ENCODE results near the gene TSHZ1.

The TSHZ1 gene

DNA sequence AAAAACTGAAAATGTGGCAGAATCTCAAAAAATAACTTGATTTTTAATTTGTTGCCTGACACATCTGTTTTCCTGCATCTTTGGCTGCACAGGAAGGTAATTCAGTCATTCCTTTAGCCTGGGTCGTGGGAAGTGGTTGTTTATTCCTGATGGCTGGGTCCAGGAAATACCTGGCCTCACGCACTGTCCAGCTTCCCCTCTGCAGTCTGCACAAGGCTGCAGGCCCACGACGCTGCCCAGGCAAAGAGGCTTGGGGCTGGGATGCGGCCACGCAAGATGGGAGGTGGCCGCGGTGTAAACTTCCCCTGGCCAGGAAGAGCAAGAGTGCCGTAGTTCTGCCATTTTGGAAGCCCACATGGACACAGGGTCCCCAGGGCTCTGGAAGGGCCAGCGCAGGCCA, 28.2 kb downstream of the TSHZ1 start:
- DNase-seq (ENCODE audit: extremely low spot score) = no peak
- CTCF ChIA-PET = no interaction called here

DNA sequence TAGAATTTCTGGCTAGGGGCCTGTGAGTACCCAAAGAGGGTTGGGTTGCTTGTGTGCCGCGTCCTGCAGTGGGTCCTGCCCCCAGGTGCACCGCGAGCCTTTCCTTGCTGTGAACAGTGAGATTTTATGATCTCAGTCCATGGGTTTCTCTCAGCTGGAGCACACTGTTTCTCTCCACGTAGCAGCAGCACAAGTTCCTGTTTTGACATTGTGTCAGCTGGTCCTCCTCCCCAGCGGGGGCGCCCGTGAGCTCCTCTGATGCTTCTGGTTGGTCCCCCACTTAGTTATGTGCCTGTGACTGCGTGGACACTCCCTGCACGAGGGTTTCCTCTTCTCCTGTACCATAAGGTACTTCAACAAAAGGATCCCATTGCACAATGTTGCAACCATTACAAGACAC, 29.8 kb downstream of the TSHZ1 start:
- POLR2A ChIA-PET = no interaction called here
- CTCF ChIA-PET = no interaction called here
- TF ChIP-seq, protein P1, sequence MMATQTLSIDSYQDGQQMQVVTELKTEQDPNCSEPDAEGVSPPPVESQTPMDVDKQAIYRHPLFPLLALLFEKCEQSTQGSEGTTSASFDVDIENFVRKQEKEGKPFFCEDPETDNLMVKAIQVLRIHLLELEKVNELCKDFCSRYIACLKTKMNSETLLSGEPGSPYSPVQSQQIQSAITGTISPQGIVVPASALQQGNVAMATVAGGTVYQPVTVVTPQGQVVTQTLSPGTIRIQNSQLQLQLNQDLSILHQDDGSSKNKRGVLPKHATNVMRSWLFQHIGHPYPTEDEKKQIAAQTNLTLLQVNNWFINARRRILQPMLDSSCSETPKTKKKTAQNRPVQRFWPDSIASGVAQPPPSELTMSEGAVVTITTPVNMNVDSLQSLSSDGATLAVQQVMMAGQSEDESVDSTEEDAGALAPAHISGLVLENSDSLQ (IDR thresholded peaks at IDR 0.05) = no peak
- no peak for TF ChIP-seq FOXM1 (IDR thresholded peaks at IDR 0.05; ENCODE audit: borderline replicate concordance)
- no peak for TF ChIP-seq LEF1 (IDR thresholded peaks at IDR 0.05; ENCODE audit: borderline replicate concordance)
- no peak for TF ChIP-seq FOXA1 (IDR thresholded peaks at IDR 0.05)
- no peak for TF ChIP-seq TARDBP (IDR thresholded peaks at IDR 0.05)
- TF ChIP-seq FOXK2 (IDR thresholded peaks at IDR 0.05) = no peak
- DNase-seq (ENCODE audit: extremely low spot score) = no peak

More for the DNA sequence above, 28.2 kb downstream of the TSHZ1 start:
- TF ChIP-seq ELF4 (IDR thresholded peaks at IDR 0.05) (no peak), ARNT (IDR thresholded peaks at IDR 0.05) (no peak), BHLHE40 (IDR thresholded peaks at IDR 0.05; ENCODE audit: borderline replicate concordance) (no peak), LEF1 (IDR thresholded peaks at IDR 0.05; ENCODE audit: borderline replicate concordance) (no peak), HDGF (IDR thresholded peaks at IDR 0.05; ENCODE audit: borderline replicate concordance) (no peak), FOXM1 (IDR thresholded peaks at IDR 0.05; ENCODE audit: borderline replicate concordance) (no peak), FOXA1 (IDR thresholded peaks at IDR 0.05) (no peak), SUZ12 (IDR thresholded peaks at IDR 0.05) (no peak)
- POLR2A ChIA-PET = no interaction called here

DNA sequence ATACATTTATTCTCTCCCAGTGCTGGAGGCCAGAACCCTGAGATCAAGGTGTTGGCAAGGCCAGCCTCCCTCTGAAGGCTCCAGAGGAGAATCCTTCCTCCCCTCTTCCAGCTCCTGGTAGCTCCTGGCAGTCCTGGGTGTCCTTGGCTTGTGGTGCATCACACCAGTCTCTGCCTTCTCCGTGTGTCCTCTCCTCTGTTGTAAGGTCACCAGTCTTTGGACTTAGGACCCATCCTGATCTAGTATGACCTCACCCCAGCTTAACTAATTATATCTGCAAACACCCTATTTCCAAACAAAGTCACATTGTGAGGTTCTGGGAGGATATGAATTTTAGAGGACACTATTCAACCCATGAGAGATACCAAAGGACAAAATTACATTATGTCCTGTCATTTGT, 31.1 kb downstream of the TSHZ1 start:
- no peak for DNase-seq (ENCODE audit: extremely low spot score)
- CTCF ChIA-PET = no interaction called here
- TF ChIP-seq ELF4 (IDR thresholded peaks at IDR 0.05) (no peak), NFRKB (IDR thresholded peaks at IDR 0.05) (no peak), SP1 (IDR thresholded peaks at IDR 0.05) (no peak), FOXA1 (IDR thresholded peaks at IDR 0.05) (no peak), ZNF384 (IDR thresholded peaks at IDR 0.05) (no peak), L3MBTL2 (conservative IDR thresholded peaks at IDR 0.05) (no peak), TARDBP (IDR thresholded peaks at IDR 0.05) (no peak)
- TF ChIP-seq, protein P1 (IDR thresholded peaks at IDR 0.05) = no peak
- POLR2A ChIA-PET = no interaction called here

DNA sequence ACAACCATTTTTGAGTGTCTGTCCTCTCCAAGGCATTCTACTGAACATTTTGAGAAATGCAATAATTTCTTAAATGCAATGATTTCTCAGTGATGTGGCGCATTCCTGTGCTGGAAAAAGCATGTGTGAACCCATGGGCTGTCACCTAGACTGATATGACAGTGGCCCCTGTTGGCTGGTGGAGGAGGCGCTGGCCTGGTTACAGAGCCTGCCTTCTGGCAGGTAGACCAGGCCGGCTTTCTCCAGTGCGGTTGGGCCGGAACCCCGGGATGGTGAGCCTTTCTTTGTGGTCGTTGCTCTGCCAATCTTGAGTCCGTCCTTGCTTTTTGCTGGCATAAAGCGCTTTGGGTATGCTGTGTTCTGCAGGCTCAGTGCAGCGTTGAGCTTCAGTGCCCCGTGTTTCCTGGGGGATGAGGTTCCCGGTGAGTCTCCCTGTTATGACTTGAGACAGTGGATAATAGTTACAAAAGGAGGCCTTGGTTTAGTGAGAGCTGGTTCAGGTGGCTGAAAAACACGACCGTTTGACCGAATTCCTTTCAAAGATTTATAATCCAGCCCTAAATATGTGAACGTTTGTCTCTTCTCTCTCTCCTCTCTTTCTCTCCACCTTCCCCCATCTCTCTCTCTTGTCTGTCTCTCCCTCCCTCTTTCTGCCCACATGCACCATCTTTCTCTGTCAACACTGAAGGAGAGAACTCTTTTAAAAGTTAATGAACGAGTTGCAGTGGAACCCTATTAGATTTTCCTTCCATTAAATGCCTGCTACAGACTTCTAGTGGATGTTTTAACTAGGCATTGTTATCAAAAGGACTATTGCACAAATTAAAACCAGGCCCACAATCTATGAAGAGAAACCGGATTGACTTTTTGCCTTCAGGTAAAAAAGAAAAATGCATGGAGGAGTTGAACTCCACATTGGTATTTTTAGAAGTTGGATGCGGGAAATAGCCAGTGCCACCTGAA, 34.0 kb downstream of the TSHZ1 start:
- CTCF ChIA-PET = no interaction called here
- DNase-seq (ENCODE audit: extremely low spot score) = peak; percentile 33
- TF ChIP-seq LEF1 (IDR thresholded peaks at IDR 0.05; ENCODE audit: borderline replicate concordance) = no peak
- POLR2A ChIA-PET = no interaction called here

DNA sequence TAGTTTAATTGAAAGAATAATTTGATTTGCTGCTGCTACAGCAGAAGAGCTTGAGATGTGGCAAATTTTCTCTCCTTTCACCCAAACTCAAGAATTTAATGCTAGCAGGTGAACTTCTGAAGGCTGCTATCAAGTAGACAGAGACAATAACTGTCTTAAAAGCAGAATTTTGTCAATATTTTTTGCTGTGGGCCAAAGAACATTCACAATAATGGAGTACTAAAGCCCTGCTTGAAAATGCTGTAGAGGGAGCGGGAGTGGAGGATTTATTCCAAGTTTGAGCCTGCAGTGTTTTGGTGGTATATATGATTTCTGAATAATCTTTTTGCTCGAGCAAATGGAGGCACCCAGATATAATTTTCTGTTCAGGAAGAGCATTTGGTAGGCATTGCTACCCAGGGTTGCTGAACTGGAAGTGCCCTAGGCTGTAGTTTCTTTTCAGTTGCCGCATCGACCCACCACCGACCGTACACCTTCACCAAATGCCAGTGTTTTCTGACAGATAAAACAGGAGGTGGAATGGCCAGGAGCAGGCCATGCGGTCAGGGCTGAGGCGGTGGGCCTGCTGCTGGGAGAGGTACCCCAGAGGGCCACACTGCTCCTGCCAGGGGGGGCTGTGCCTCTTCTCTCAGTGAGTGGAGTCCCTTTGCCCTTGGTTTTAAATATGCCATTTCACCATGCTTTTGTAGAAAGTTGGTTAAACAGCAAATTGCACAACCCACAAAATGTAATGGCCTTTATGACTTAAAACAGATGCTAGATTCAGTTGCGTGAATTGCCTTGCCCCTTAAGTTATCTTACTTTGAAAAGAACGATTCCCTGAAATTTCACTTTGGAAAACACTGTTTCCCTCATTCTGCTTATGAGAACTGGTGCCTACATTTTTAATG, 36.4 kb downstream of the TSHZ1 start:
- no peak for TF ChIP-seq FOXA1 (IDR thresholded peaks at IDR 0.05)
- no peak for TF ChIP-seq HDGF (IDR thresholded peaks at IDR 0.05; ENCODE audit: borderline replicate concordance)
- TF ChIP-seq, protein P1 (IDR thresholded peaks at IDR 0.05) = no peak
- no peak for TF ChIP-seq LEF1 (IDR thresholded peaks at IDR 0.05; ENCODE audit: borderline replicate concordance)
- TF ChIP-seq ELF4 (IDR thresholded peaks at IDR 0.05) = no peak
- no peak for TF ChIP-seq SUZ12 (IDR thresholded peaks at IDR 0.05)
- no peak for TF ChIP-seq CTBP1 (IDR thresholded peaks at IDR 0.05; ENCODE audit: borderline replicate concordance)
- TF ChIP-seq NFRKB (IDR thresholded peaks at IDR 0.05) = no peak
- TF ChIP-seq TARDBP (IDR thresholded peaks at IDR 0.05) = no peak
- no peak for TF ChIP-seq SP1 (IDR thresholded peaks at IDR 0.05)
- no peak for TF ChIP-seq FOXK2 (IDR thresholded peaks at IDR 0.05)
- TF ChIP-seq ARNT (IDR thresholded peaks at IDR 0.05) = no peak
- TF ChIP-seq FOXM1 (IDR thresholded peaks at IDR 0.05; ENCODE audit: borderline replicate concordance) = no peak
- no peak for TF ChIP-seq BHLHE40 (IDR thresholded peaks at IDR 0.05; ENCODE audit: borderline replicate concordance)
- TF ChIP-seq ZNF384 (IDR thresholded peaks at IDR 0.05) = no peak
- TF ChIP-seq L3MBTL2 (conservative IDR thresholded peaks at IDR 0.05) = no peak
- DNase-seq (ENCODE audit: extremely low spot score) = no peak
- POLR2A ChIA-PET = interaction anchor here (0.6 to 1.6 kb wide), 3 partner anchors 32 to 304 kb away, joined by 4 to 8 read pairs (median 4); partner anchors contain the start of gene TSHZ1
- CTCF ChIA-PET = interaction anchor here (0.6 to 0.7 kb wide), 2 partner anchors 321 to 327 kb away, joined by 3 to 5 read pairs; no protein-coding TSS in a partner anchor

Data from HEK293T (cell line).